Activated CD8-positive, alpha-beta T cell treated with anti-CD3 and anti-CD28 coated beads for 36 hours (primary cell): Measurements from ENCODE around the gene CEP83. TPM values are rescaled to one million over a fixed set of nuclear protein-coding genes. Genes with fewer than 3 reads are reported as not detected.

Experiments
- ATAC-seq: fragments of 200-7000 bp; cut with Tn5 transposase; one replicate; pipeline ENCODE4 v1.10.0; 2021; ENCODE audit warnings: mild to moderate bottlenecking, moderate library complexity
- CTCF ChIA-PET: fragments of 350-600 bp; sonication (Branson Sonifier 250); formaldehyde crosslinking; loops from one replicate; lab custom pipeline; 2021; ENCODE audit warnings: antibody characterized with exemption; lab: Charles Lee
- POLR2A ChIA-PET: fragments of 350-600 bp; sonication (Branson Sonifier 250); formaldehyde crosslinking; loops from one replicate; lab custom pipeline; 2021; ENCODE audit warnings: antibody characterized with exemption; lab: Charles Lee
- DNase-seq: peaks from one replicate; pipeline ENCODE4 v3.0.0-alpha.2; 2020
- H3K27ac Mint-ChIP-seq: one replicate; pipeline ENCODE4 v1.8.0; 2021; ENCODE audit warnings: mild to moderate bottlenecking, mixed read lengths
- H3K27me3 Mint-ChIP-seq: one replicate; pipeline ENCODE4 v1.8.0; 2021; ENCODE audit warnings: mixed read lengths
- H3K36me3 Mint-ChIP-seq: one replicate; pipeline ENCODE4 v1.8.0; 2021; ENCODE audit warnings: low read depth, mixed read lengths
- H3K4me1 Mint-ChIP-seq: one replicate; pipeline ENCODE4 v1.8.0; 2021; ENCODE audit warnings: low read depth, mixed read lengths
- H3K4me3 Mint-ChIP-seq: one replicate; pipeline ENCODE4 v1.8.0; 2021; ENCODE audit warnings: mild to moderate bottlenecking, moderate library complexity, mixed read lengths
- H3K9me3 Mint-ChIP-seq: one replicate; pipeline ENCODE4 v1.8.0; 2021; ENCODE audit warnings: mixed read lengths
- intact Hi-C: fragments of 100-400 bp; cut with micrococcal nuclease; formaldehyde crosslinking; loops from one replicate; pipeline ENCODE4 v1.10.0; 2022
- total RNA-seq, 2 experiments: library from RNA; stranded (reverse); gene quantifications; one replicate each; pipeline ENCODE4 v1.2.3, GENCODE V29; 2021
- TF ChIP-seq, protein P1 (sequence below): fragments of 200-600 bp; IDR thresholded peaks from one replicate; pipeline ENCODE4 v1.8.0; 2022; ENCODE audit warnings: antibody characterized with exemption, mild to moderate bottlenecking

The CEP83 gene
- total RNA-seq, 2 experiments from 2014 or later = 23.5 to 26.5 TPM

GRCh38 chr12:94329366-94329765 is 130.3 kb downstream of the CEP83 start:
- H3K4me1 Mint-ChIP-seq = peaks cover 14% of the 10 kb centered on the region
- H3K36me3 Mint-ChIP-seq = peaks cover 64% of the 10 kb centered on the region
- ChIA-PET CTCF (interaction anchor here (0.6 to 1.3 kb wide), 5 partner anchors 11 to 195 kb away, joined by 3 to 4 read pairs (median 4); no protein-coding TSS in a partner anchor), POLR2A (no interaction called here)
- ATAC-seq (no peak), DNase-seq (no peak)
- TF ChIP-seq, protein P1, sequence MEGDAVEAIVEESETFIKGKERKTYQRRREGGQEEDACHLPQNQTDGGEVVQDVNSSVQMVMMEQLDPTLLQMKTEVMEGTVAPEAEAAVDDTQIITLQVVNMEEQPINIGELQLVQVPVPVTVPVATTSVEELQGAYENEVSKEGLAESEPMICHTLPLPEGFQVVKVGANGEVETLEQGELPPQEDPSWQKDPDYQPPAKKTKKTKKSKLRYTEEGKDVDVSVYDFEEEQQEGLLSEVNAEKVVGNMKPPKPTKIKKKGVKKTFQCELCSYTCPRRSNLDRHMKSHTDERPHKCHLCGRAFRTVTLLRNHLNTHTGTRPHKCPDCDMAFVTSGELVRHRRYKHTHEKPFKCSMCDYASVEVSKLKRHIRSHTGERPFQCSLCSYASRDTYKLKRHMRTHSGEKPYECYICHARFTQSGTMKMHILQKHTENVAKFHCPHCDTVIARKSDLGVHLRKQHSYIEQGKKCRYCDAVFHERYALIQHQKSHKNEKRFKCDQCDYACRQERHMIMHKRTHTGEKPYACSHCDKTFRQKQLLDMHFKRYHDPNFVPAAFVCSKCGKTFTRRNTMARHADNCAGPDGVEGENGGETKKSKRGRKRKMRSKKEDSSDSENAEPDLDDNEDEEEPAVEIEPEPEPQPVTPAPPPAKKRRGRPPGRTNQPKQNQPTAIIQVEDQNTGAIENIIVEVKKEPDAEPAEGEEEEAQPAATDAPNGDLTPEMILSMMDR = no peak
- H3K9me3 Mint-ChIP-seq = no peaks in the 10 kb centered on the region
- H3K4me3 Mint-ChIP-seq = no peak overlapping the region
- no peak overlapping the region for H3K27ac Mint-ChIP-seq
- H3K27me3 Mint-ChIP-seq = no peaks in the 10 kb centered on the region
- intact Hi-C loops = no loop called here

DNA sequence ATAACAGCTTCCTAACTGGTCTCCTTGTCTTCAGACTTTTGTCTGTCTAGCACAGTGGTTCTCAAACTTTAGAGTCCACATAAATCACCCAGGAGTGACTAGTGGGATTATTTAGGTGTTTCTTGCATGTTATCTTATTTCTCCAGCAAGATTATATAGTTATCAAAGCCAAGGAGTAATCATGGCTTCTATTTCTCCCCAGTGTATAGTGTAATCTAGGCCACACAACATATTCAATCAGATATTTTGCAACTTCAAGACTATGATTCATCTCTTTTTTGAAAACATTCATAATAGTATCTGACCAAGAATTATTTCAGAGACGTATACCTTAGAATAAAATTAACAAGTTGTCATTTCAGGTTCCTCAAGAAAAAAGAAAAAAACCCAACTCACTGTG is 131.9 kb downstream of the CEP83 start:
- no peaks in the 10 kb centered on the region for H3K27me3 Mint-ChIP-seq
- ATAC-seq (no peak), DNase-seq (no peak)
- no peak overlapping the region for H3K27ac Mint-ChIP-seq
- no peak overlapping the region for H3K4me3 Mint-ChIP-seq
- POLR2A ChIA-PET = no interaction called here
- intact Hi-C loops = no loop called here
- H3K4me1 Mint-ChIP-seq = peaks cover 14% of the 10 kb centered on the region
- peaks cover 69% of the 10 kb centered on the region for H3K36me3 Mint-ChIP-seq
- peaks cover 3% of the 10 kb centered on the region for H3K9me3 Mint-ChIP-seq
- TF ChIP-seq, protein P1 = no peak
- CTCF ChIA-PET = no interaction called here

- DNase-seq = peak; percentile 2
- Mint-ChIP-seq H3K36me3 (peaks cover 77% of the 10 kb centered on the region), H3K9me3 (peaks cover 4% of the 10 kb centered on the region), H3K4me1 (peaks cover 14% of the 10 kb centered on the region), H3K4me3 (no peak overlapping the region), H3K27me3 (no peaks in the 10 kb centered on the region), H3K27ac (no peak overlapping the region)
- TF ChIP-seq, protein P1 = no peak
- CTCF ChIA-PET = interaction anchor here (1.1 kb wide), 1 partner anchor 13 kb away, joined by 3 read pairs; no protein-coding TSS in a partner anchor
- intact Hi-C loops = no loop called here
- POLR2A ChIA-PET = no interaction called here
- peak; percentile 77 for ATAC-seq
Measured at GRCh38 chr12:94326727-94327126, 132.9 kb downstream of the CEP83 start.

DNA sequence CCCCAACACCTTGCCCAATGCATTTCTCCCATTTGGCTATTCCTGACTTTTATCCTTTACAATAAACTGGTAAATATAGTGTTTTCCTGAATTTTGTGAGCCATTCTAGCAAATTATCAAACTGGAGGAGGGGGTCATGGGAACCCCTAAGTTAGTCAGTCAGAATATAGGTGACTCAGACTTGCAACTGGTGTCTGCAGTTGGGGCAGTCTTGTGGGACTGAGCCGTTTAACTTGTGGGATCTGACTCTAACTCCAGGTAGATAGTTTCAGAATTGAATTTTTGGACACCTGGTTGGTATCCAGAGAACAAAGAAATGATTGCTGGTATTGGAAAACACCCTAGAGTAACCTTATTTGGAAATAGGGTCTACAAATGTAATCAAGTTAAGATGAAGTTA is 133.4 kb downstream of the CEP83 start:
- POLR2A ChIA-PET = no interaction called here
- H3K36me3 Mint-ChIP-seq = peaks cover 80% of the 10 kb centered on the region
- no peak overlapping the region for H3K27ac Mint-ChIP-seq
- H3K4me3 Mint-ChIP-seq = no peak overlapping the region
- CTCF ChIA-PET = interaction anchor here (1.1 kb wide), 1 partner anchor 12 kb away, joined by 3 read pairs; no protein-coding TSS in a partner anchor
- H3K9me3 Mint-ChIP-seq = peaks cover 9% of the 10 kb centered on the region
- ATAC-seq (no peak), DNase-seq (no peak)
- TF ChIP-seq, protein P1 = no peak
- intact Hi-C loops = no loop called here
- peaks cover 14% of the 10 kb centered on the region for H3K4me1 Mint-ChIP-seq
- no peaks in the 10 kb centered on the region for H3K27me3 Mint-ChIP-seq

- peaks cover 15% of the 10 kb centered on the region for H3K4me1 Mint-ChIP-seq
- no peak for DNase-seq
- no peak overlapping the region for H3K27ac Mint-ChIP-seq
- no peak overlapping the region for H3K4me3 Mint-ChIP-seq
- no peaks in the 10 kb centered on the region for H3K27me3 Mint-ChIP-seq
- TF ChIP-seq, protein P1 = no peak
- peaks cover 79% of the 10 kb centered on the region for H3K36me3 Mint-ChIP-seq
- ATAC-seq = no peak
- CTCF ChIA-PET = no interaction called here
- intact Hi-C loops = no loop called here
- peaks cover 44% of the 10 kb centered on the region for H3K9me3 Mint-ChIP-seq
- POLR2A ChIA-PET = interaction anchor here (1.1 kb wide), 1 partner anchor 10 kb away, joined by 3 read pairs; no protein-coding TSS in a partner anchor
Measured at GRCh38 chr12:94322346-94322745, 137.3 kb downstream of the CEP83 start.
